HG03108 (cell line): ENCODE data around the gene PPP1R3E.

Experiments used
- ATAC-seq: cut with Tn5 transposase; IDR thresholded peaks from one replicate; pipeline ENCODE4 v1.9.1; 2021; ENCODE audit warnings: moderate library complexity; ENCODE audit not compliant: unreplicated experiment

The PPP1R3E gene

DNA sequence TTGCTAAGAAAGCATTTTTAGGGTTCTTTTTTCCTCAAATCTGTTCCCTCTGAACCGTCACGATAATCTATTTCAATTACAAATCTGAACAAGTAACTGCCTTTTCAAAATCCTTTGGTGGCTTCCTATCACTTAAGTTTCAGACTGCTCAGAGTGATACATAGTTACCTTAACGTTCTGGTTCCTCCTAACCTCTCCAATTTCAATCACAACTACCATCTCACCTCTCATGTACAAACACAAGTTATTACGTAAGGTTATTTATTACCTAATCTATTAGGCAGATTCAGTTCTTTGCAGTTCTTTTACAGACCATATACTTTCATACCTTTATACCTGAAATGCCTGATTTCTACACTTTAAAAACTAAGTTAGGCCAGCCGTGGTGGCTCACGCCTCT is 52.8 kb downstream of the PPP1R3E start:
- no peak for ATAC-seq

- ATAC-seq, result no peak
These were observed 54.1 kb downstream of the PPP1R3E start for GRCh38 chr14:23248601-23249000.
